ENCODE results near the gene PLPPR2. TPM values are rescaled to one million over a fixed set of nuclear protein-coding genes. Genes with fewer than 3 reads are reported as not detected.
"Not testable (repeated sequence)": the region's sequence is repeated elsewhere in the genome, so short reads cannot be mapped to it uniquely, and the experiment has no call there.

PLPPR2 gene
- total RNA-seq, 3 donors from 2014 or later: 5.1 to 32.8 (median 7.4) TPM

DNA sequence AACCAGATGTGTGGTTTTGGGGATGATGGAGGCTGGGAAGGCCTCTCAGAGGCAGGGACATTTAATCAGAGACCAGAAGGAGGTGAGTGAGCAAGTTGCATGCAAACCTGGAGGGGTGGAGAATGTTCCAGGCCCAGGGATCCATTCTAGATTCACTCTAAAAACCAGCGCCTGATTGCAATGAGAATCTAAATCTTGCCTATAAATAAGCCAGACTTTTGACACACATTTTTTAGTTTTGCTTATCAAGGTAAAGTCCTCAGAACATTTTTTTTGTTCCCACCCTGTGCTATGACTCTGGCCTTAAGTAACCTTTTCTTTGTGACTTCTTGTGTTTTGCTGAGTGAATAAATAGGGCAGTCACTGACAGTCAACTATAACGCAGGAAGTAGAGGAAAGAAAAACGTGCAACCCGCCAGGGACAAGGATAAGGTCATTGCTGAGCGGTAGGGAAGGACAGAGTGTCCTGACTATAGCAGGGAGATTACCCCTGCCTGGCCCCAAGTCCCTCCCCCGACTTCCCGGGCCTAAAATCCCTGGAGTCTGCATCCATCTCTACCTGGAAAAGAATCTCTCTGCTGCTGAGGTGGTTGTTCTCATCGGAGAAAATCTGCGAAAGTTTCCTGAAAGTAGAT, 49.5 kb downstream of the PLPPR2 start:
- Histone ChIP-seq H3K4me1 (ENCODE audit: low read depth) (no peaks in the 10 kb centered on the region), H3K4me3 (no peak overlapping the region), H3K36me3 (ENCODE audit: low read depth) (no peaks in the 10 kb centered on the region), H3K9me3 (no peaks in the 10 kb centered on the region)
- DNase-seq: no peak
- intact Hi-C loops (cut with DNase I, micrococcal nuclease): no loop called here
- ATAC-seq: no peak
- TF ChIP-seq, protein P1, sequence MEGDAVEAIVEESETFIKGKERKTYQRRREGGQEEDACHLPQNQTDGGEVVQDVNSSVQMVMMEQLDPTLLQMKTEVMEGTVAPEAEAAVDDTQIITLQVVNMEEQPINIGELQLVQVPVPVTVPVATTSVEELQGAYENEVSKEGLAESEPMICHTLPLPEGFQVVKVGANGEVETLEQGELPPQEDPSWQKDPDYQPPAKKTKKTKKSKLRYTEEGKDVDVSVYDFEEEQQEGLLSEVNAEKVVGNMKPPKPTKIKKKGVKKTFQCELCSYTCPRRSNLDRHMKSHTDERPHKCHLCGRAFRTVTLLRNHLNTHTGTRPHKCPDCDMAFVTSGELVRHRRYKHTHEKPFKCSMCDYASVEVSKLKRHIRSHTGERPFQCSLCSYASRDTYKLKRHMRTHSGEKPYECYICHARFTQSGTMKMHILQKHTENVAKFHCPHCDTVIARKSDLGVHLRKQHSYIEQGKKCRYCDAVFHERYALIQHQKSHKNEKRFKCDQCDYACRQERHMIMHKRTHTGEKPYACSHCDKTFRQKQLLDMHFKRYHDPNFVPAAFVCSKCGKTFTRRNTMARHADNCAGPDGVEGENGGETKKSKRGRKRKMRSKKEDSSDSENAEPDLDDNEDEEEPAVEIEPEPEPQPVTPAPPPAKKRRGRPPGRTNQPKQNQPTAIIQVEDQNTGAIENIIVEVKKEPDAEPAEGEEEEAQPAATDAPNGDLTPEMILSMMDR (IDR thresholded peaks at IDR 0.05): no peak

DNA sequence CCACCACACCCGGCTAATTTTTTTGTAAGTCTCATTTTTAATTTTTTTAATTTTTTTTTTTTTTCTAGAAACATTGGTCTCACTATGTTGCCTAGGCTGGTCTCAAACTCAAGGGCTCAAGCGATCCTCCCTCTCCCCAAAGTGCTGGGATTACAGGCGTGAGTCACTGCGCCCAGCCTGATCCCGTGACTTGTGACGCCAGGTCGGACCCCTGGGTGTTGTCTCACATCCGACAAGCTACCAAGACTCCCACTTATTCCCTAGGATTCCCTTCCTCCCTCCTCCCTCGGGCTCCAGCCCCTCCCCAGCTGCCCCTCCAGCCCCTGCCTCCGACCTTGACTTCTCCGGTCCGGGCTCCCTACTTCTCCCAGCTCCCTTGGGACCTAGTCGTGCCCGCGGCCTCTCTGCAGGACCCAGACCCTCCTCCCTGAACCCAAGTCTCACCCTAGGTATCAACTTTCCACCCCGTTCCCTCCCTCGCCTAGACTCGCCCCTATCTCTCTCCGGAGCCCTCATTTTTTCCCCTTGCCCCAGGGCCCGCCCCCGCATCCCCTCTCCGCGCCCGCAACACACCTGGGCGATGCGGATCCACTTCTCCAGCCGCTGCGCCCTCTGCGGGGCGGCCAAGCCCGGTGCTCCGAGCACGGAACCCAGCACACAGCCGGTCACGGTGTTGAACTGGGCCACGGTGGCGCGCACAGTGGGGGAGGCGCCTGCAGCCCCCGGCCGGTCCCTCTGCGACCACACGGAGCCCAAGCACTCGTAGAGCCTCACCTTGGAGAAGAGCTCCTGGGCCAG, 50.8 kb downstream of the PLPPR2 start:
- DNase-seq (no peak), ATAC-seq (no peak)
- intact Hi-C loops (cut with DNase I, micrococcal nuclease): no loop called here

DNA sequence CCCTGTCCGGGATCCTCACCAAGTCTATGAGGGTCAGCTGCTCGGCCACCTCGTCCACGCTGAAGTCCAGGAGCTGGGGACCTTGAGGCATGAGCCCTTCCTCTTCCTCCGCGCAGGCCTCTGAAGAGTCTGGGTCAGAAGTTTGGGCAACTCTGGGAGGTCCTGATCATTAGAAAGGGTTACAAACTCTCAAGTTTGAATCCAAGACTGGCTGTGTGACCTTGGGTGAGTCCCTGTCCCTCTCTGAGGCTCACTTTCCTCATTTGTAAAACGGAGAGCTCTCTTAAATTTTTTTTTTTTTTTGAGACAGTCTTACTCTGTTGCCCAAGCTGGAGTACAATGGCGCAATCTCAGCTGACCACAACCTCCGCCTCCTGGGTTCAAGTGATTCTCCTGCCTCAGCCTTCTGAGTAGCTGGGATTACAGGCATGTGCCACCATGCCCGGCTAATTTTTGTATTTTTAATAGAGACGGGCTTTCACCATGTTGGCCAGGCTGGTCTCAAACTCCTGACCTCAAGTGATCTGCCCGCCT, 51.5 kb downstream of the PLPPR2 start:
- H3K4me1 ChIP-seq (ENCODE audit: low read depth); H3K4me3 ChIP-seq; DNase-seq; intact Hi-C loops (cut with DNase I, micrococcal nuclease); H3K36me3 ChIP-seq (ENCODE audit: low read depth); ATAC-seq; H3K9me3 ChIP-seq: not testable (repeated sequence)

More for the DNA sequence above, 50.8 kb downstream of the PLPPR2 start:
- no peaks in the 10 kb centered on the region for H3K9me3 ChIP-seq
- no peak overlapping the region for H3K4me3 ChIP-seq
- no peaks in the 10 kb centered on the region for H3K36me3 ChIP-seq (ENCODE audit: low read depth)
- H3K4me1 ChIP-seq (ENCODE audit: low read depth): no peaks in the 10 kb centered on the region
- TF ChIP-seq, protein P1 (IDR thresholded peaks at IDR 0.05): no peak

DNA sequence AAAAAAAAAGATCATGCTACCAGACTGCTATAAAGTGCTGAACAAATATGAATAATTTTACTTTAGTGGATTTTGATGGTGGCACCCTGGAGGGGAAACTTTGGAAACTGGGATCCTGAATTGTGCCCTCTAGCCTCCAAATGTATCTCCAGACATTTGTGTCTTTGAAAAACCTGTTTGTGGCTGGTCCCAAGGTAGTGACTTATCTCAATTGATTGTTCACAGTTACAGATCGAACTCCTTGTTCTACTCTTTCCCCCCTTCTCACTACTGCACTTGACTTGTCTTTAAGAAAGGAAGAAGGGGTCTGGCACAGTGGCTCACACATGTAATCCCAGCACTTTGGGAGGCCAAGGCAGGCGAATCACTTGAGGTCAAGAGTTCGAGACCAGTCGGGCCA, 53.4 kb downstream of the PLPPR2 start:
- no peaks in the 10 kb centered on the region for H3K4me1 ChIP-seq (ENCODE audit: low read depth)
- intact Hi-C loops (cut with DNase I, micrococcal nuclease): no loop called here
- no peak overlapping the region for H3K4me3 ChIP-seq
- H3K36me3 ChIP-seq (ENCODE audit: low read depth): no peaks in the 10 kb centered on the region
- H3K9me3 ChIP-seq: no peaks in the 10 kb centered on the region
- TF ChIP-seq, protein P1 (IDR thresholded peaks at IDR 0.05): no peak
- DNase-seq (no peak), ATAC-seq (no peak)

DNA sequence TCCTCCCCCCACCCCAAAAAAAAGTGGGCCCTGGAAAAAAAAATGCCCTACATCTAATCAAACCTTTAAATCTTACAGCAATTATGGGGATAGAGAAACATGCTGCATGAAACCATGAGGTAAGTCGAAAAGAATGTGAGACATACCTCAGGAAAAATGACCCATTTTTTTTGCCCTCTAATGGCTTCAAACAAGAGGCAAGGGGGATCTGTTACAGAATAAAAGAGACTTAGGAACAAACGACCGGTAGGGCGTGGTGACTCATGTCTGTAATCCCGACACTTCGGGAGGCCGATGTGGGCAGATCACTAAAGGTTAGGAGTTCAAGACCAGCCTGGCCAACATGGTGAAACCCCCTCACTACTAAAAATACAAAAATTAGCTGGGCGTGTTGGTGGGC, 55.5 kb downstream of the PLPPR2 start:
- H3K9me3 ChIP-seq: no peaks in the 10 kb centered on the region
- intact Hi-C loops (cut with DNase I, micrococcal nuclease): no loop called here
- TF ChIP-seq, protein P1 (IDR thresholded peaks at IDR 0.05): no peak

DNA sequence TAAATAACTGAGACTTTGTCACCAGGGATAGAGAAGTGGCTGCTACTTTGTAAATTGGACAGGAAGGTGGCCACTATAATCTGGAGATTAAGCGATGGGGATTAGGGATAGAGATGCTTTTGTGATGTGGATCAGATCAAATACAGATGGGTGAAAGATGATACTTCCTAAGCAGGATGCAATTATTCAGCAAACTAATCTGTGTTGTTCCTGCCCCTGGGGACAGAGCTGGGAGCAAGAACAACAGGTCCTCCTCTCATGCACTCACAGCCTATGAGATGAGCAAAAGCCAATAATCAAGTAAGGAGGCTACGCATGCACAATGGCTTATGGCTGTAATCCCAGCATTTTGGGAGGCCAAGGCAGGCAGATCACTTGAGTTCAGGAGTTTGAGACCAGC, 59.3 kb downstream of the PLPPR2 start:
- H3K4me1 ChIP-seq (ENCODE audit: low read depth): peaks cover 9% of the 10 kb centered on the region
- no peak for ATAC-seq
- H3K36me3 ChIP-seq (ENCODE audit: low read depth): no peaks in the 10 kb centered on the region
- H3K9me3 ChIP-seq: no peaks in the 10 kb centered on the region
- no peak overlapping the region for H3K4me3 ChIP-seq
- TF ChIP-seq, protein P1 (IDR thresholded peaks at IDR 0.05): no peak
- intact Hi-C loops (cut with DNase I, micrococcal nuclease): no loop called here
- no peak for DNase-seq

More for the DNA sequence above, 55.5 kb downstream of the PLPPR2 start:
- Histone ChIP-seq H3K4me1 (ENCODE audit: low read depth) (no peaks in the 10 kb centered on the region), H3K36me3 (ENCODE audit: low read depth) (no peaks in the 10 kb centered on the region), H3K4me3 (no peak overlapping the region)
- no peak for DNase-seq
- no peak for ATAC-seq

All from mucosa of descending colon (tissue), 3 donors.